Cerebellar cortex (tissue), 1 donor: ENCODE results near the gene STK39.

Experiments
- DNase-seq: peaks from one replicate; pipeline ENCODE4 v3.0.0-alpha.2; 2015; ENCODE audit warnings: low spot score

The STK39 gene

DNA sequence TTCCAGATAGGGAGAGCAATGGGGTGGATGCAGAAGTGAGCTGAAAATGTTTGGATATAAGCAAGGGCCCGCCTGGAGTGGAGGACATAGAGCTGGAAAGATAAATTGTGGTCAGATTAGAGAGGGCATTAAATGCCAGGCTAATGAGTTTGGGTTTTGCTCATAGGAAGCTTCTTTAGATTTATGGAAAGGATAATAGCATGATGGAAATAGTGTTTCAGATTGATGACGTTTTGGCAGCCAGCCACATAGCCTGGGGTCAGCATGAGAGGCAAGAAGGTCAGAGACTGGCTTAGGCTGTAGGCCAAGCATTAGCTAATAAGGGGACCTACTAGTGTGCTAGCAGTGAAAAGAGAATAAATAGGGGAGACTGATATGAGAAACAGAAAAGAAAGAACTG, 321.6 kb downstream of the STK39 start:
- DNase-seq, result no peak

DNA sequence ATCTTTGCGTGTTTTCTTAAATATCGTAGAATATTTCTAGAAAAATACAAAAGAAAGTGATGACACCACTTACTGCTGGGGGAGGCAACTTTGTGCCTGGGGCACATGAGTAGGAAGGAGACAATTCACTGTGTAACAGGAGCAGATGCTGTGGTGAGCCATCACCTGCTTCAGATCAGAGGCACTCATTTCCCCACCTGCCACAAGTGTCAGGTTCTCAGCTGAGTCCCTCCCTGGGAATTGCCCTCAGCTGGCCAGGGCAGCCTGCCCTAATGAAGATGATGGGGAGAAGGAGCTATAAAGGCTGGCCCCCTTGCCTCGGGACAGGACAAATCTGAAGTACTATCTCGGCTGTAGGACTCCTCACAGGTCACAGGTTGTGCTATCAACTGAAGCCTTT, 322.8 kb downstream of the STK39 start:
- no peak for DNase-seq

DNA sequence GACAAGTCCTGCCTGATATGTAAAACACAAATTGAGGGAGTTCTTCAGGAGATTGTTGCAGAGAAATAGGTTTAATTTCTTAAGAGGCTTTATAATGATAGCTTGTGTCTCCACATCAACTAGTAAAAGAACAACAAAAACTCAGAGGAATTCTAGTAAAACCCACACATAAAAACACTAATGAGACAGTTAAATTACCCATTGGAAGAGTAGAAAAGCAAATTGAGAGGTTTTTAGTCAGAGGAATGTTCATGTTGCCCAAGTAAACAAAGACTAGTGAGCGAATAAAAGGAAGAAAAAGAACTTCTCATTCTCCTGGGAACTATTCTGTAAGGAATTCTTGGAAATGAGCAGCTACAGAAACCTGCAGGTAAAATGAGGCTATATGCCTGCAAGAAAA, 330.6 kb downstream of the STK39 start:
- DNase-seq, result no peak

DNA sequence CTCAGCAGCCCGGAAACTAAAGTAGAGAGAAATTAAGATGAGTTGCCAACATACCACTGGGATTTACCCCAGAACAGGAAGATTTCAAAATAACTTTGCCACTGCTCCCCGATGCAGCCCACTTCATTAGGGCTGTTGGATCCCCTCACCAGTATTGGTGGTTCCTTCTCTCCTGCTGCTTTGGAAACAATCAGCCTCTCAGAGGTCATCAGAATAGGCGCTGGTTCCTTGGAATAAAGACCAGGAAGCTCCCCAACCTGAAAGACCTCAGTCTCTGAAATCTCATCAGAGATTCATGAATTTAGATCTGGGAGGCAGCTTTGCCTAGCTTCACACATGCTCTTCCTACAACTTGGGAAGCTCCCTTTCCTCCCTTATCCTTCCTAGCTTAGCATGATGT, 332.4 kb downstream of the STK39 start:
- no peak for DNase-seq

DNA sequence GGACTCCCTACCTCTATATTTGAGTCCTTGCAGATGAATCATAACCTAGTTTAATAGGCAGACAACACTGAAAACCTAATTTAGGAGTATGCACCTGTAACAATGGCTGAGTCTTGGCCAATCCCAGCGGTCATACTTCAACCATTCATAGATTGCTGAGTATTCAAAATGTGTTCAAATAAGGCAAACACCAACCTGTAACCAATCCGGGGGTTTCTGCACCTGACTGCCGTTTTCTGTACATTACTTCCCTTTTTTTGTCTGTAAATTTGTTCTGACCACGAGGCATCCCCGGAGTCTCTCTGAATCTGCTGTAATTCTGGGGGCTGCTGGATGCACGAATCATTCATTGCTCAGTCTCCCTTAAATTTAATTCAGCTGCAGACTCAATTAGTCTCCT, 338.6 kb downstream of the STK39 start:
- DNase-seq, result no peak

DNA sequence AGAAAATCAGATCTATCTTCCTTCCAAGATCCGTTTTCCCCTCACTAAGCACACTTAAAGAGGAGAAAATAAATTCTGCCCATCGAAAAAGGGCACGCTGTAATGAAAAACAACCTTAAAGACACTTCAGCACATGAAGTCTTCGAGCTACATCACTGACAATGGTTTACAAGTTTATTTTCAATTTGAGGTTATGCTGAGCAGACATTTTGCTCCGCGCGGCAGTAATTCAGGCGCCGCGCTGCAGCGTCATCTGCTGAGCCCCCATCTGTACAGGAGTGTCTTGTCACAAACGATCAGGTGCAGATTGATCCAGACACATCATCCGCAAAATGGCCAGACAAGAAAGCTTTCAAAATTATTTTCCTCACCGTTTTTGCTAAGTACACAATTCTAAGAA, 341.7 kb downstream of the STK39 start:
- no peak for DNase-seq
